Adrenal gland (tissue), 5 donors: ENCODE data around the gene DNMBP.

Experiments
- POLR2A ChIP-seq, 2 donors: fragments of 450-650 bp; IDR thresholded peaks; one replicate each; pipeline ENCODE4 v1.6.1; 2017; ENCODE audit warnings: antibody characterized with exemption in 2 of 2, mild to moderate bottlenecking in 2 of 2, moderate library complexity in 1 of 2
- TF ChIP-seq, protein P1 (sequence below), 6 experiments: fragments of 450-650 bp in 4 of 6; fragments of 200-600 bp in 2 of 6; sonication (generic) in 1 of 6; IDR thresholded peaks; 1 replicate in 5 of 6; 2 replicates in 1 of 6; pipeline versions ENCODE4 v1.5.1 to v1.8.0; 2016 to 2021; ENCODE audit warnings: antibody characterized with exemption in 6 of 6, mild to moderate bottlenecking in 2 of 6, moderate library complexity in 1 of 6
- donor health status: DM: no; HTN: no; CAD: no.

DNA sequence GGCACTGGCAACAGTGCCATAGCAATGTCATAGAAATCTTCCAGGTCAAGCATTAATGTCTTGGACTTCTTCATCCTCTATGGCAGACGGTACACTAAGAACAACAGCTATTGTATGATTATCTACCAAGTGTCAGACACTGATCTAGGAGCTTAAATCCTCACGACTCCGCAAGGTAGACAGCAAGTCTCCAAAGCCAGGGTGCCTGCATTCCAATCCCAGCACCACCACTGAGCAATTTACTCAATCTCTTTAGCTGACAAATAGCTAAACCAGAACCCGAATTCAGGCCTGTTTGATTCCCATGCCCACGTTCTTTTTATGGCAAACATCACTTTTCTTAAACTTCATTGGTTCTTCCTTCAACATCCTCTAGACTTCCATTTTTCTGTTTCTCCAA, 31.8 kb downstream of the DNMBP start:
- TF ChIP-seq, protein P1, sequence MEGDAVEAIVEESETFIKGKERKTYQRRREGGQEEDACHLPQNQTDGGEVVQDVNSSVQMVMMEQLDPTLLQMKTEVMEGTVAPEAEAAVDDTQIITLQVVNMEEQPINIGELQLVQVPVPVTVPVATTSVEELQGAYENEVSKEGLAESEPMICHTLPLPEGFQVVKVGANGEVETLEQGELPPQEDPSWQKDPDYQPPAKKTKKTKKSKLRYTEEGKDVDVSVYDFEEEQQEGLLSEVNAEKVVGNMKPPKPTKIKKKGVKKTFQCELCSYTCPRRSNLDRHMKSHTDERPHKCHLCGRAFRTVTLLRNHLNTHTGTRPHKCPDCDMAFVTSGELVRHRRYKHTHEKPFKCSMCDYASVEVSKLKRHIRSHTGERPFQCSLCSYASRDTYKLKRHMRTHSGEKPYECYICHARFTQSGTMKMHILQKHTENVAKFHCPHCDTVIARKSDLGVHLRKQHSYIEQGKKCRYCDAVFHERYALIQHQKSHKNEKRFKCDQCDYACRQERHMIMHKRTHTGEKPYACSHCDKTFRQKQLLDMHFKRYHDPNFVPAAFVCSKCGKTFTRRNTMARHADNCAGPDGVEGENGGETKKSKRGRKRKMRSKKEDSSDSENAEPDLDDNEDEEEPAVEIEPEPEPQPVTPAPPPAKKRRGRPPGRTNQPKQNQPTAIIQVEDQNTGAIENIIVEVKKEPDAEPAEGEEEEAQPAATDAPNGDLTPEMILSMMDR (IDR thresholded peaks at IDR 0.05) = no peak
- no peak for TF ChIP-seq POLR2A (IDR thresholded peaks at IDR 0.05)
